HG03442 (cell line): ENCODE measurements around the gene PBOV1.

Experiments
- ATAC-seq: cut with Tn5 transposase; IDR thresholded peaks from one replicate; pipeline ENCODE4 v1.9.1; 2021; ENCODE audit warnings: mild to moderate bottlenecking, moderate library complexity; ENCODE audit not compliant: unreplicated experiment

The PBOV1 gene

DNA sequence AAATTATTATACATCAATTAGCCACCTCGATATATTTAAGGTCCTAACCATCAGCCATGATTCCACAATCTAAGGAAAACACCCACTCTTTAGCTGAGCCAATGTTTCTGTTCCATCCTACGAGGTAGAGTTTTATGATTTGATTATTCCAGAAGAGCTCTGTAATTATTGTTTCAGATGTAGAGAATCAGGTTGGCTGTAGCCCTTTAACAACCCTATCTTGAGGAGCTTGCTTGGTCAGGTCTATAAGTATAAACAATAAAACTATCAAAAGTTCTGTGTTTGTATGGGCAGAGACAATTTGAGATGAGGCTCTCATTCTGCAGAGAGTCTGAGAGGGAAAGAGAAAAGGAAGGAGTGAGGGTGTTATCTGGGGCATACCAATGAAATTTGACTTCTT is at the start of gene PBOV1:
PBOV1 (minus strand) TSS at position 43 of the 400 bp plus-strand sequence. CDS start 96 bp downstream, outside the sequence.
- no peak for ATAC-seq

DNA sequence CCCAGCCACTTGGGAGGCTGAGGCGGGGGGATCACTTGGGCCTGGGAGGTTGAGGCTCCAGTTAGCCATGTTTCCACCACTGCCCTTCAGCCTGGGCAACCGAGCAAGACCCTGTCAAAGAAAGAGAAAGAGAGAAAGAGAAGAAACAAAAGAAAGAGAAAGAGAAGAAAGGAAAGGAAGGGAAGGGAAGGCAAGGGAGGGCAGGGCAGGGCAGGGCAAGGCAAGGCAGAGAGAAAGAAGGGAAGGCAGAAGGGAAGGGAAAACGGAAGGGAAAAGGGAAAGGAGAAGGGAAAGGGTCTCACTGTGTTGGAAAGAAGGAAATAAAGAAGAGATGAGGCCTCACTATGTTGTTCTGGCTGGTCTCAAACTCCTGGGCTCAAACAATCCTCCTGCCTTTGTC is 47.8 kb upstream of the PBOV1 start:
- ATAC-seq, result no peak

DNA sequence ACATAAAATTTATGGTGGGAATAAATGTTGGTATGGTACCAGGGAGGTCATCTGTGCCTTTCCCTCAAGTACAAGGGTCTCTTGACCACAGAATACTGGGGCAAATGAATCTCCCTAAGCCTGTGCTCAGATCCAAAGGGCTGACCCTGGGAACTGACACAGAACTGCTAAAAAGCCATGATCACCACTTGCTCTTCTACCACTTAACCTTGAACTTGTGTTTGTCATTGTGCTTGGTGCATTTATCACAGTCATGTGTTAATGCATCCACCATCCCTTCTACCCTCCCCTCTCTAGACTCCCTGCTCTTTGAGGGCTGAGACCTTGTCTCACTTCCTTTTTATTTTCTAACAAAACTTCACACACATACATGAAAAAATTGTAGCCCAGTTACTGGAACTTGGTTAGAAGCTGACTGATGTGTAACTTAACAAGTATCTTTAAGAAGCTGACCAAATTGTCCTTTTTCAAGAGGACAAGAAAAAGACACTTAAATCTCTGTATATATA is 46.1 kb upstream of the PBOV1 start:
- no peak for ATAC-seq

- no peak for ATAC-seq
Measured at GRCh38 chr6:138263963-138264362, 45.7 kb upstream of the PBOV1 start.

GRCh38 chr6:138261116-138261780 is 43.0 kb upstream of the PBOV1 start:
- ATAC-seq, result no peak

- no peak for ATAC-seq
Measured at GRCh38 chr6:138258991-138259390, 40.7 kb upstream of the PBOV1 start.

DNA sequence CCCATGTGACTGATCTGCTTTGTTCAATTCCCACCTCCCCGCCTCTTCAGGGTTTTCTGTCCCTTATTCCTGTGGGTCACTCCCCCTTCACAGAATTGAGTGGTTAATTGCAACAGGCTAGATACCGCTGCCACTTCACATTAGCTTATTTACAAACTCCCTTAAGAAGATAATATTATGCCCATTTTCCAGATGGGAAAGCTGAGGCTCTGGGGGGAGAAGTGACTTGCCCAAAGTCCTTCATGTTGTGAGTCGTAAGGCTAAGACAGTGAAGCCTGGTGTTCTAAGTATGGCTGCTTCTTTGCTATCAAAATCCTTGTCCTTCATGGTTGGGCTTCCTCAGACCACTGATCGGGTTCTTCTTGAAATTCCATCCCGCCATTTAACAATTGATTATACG is 39.9 kb upstream of the PBOV1 start:
- ATAC-seq, result no peak

- no peak for ATAC-seq
Measured at GRCh38 chr6:138257638-138258040, 39.3 kb upstream of the PBOV1 start.

DNA sequence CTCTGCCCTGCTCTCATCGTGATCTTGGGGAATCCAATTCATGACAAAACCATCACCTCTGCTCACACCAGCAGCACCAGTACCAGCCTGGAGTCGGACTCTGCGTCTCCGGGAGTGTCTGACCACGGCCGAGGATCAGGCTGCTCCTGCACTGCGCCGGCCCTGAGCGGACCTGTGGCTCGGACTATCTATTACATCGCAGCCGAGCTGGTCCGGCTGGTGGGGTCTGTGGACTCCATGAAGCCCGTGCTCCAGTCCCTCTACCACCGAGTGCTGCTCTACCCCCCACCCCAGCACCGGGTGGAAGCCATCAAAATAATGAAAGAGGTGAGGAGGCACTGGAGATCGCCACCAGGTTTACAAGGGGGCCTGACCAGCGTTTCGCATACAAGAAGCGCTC is 37.2 kb upstream of the PBOV1 start:
- no peak for ATAC-seq

- ATAC-seq, result no peak
Measured at GRCh38 chr6:138253731-138254130, 35.4 kb upstream of the PBOV1 start.

DNA sequence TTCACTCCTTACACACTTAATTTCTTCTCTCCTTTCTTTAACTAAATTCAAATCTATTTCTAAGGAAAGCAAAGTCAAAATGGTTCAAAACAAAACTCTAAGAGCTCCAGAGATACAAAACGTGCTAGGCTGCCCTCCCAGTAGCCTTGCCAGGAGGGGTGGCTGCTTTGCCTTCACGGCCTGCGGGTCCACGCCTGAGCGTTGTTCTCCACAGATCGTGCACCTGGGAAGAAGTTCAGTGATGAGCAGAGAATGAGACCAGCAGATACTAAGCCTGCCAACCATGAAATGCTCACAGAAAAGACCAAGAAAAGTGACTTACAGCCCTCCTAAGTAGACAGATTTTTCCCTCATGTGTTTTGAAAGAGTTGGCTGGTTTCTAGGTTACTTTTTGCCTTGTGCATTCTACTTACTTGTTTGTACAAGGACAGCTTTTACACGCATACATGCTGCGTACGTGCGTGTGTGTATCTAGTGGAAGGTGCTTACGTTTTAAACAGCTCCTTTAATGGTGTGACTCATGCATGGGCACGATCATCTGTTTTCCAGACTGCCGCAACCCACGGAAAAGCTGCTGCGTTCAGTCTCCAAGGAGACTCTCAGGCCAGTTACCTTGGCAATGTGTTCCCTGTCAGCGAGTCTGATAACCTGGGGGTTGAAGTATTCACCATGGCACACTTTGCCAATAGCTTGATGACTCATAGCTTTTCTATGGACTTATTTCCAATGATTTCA is 32.4 kb upstream of the PBOV1 start:
- ATAC-seq, result no peak

DNA sequence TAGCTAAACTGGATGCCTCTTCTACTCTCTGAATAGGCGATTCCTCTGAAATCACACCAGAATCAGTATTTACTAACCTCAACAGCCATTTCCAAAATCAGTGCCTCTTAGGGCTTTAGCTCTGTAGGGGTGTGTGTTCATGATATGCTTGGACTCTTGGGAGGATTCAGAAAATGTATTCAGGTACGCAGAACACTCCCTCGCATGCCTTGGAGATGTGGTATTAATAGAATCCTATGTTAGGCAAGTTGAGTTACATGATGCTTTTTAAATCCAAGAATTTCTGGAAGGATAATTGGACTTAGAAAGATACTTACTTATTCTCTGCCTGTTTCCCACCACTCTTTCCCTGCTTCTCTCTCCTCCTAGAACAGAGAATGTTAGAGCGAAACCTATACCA is 31.8 kb upstream of the PBOV1 start:
- ATAC-seq, result no peak

DNA sequence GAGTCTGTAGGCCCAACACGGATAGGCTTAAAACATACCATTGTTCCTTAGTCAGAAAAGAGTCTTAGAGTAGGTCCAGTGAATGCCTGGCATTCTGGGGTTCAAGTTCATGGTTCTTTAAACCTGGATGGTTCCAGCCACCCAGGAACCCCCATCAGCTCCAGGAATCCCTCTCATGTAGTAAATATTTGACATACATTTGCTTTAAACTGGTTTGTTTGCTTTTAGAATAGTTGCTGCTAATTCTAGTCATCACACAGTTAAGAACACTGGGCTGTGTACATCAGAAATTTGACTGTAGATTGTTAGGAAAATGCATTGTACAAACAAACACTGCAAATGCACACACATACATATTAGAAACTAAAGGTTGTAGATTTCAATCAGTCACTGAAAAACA is 30.6 kb upstream of the PBOV1 start:
- no peak for ATAC-seq

DNA sequence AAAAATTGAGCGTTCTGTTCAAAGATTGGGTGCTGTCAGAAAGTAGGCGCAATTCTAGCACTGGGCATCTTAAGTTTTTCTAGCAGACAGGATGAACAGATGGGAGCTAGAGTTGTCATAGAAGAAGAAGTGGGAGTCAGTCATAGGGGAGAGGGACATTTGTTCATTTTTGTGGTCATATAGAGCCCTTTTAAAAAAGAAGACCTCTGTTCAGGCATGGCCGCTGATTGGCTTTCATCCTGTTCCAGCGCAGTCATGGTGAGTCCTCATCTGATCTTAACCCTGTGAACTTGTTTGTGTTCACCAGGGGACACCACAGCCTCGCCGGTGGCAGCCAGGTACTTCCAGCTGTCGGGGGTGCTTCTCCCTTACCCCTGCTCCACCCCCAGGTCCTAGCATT is 29.7 kb upstream of the PBOV1 start:
- no peak for ATAC-seq

- ATAC-seq, result no peak
Measured at GRCh38 chr6:138246650-138247440, 28.6 kb upstream of the PBOV1 start.

DNA sequence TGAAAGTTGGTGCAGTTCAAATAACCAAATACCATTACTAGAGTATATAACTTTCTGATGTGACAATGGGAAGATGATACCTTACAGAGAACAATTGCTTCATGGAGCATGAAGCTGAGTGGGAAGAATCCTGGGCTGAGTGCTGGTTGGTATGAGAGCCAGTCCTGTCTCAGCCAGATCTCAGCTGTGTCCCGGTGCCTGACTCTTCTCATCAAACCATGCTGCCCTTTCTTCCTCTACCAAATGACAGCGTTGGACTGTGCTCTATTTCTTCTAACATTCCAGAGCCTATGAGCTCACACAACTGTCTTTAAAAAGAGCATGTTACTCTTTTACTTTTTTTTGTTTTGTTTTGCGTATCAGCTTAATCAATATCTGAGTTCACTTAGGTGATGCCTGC is 27.5 kb upstream of the PBOV1 start:
- ATAC-seq, result no peak

GRCh38 chr6:138242987-138243592 is 24.8 kb upstream of the PBOV1 start:
- ATAC-seq, result no peak

DNA sequence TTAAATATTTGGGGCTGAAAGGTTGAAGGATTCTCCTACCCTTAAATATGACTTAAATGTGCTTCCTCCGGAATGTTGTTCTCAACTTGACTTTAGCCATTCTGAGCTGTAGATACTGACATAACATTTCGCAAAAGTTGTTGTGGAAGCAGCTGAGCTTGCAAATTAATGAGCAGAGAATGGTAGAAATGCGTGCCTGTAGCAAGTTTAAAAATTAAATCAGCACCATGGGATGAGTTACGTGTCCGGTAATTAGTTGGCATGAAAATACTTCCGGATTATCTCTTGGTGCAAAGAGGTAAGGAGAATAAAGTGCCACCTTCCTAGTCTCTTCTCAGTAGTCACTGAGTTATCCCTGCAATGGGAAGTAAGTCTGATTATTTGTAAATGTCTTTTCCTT is 23.6 kb upstream of the PBOV1 start:
- ATAC-seq, result no peak

GRCh38 chr6:138241381-138241780 is 23.1 kb upstream of the PBOV1 start:
- ATAC-seq, result no peak

DNA sequence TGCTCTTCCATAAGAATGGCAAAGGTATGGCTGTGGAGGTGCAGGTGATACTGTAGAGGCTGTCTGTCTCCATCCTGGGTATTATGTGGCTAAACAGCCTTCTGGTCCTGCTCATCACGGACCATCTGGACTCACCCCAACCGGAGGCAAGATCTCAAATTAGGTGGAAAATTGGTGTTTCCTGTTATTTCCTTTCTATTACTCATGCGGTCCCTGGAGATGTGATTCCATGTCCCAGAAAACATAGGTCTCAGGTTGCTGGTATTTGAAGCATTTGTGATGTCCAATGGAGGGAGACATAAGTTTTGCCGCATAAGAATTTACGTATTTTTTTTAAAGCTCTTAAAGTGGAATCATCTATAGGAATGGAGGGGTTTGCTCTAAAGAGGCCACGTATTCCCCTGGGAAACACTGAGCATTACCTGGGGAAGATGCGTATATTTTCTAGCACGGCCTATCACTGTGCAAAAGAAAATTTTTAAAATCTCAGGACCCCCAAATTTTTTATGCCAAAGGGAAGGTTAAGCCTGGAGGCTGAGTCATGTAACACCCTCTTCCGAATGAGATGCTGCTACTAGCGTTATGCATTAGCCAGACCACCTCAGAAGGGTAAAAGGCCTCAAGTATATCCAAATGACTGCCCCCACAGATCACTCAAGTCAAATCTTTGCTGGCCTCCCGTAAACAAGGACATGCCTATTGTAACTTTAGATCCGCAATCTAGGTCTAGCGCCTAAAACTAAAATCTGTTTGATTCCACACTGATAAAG is 22.4 kb upstream of the PBOV1 start:
- no peak for ATAC-seq
